Measurements from ENCODE around the gene F2RL1.
"Not testable (repeated sequence)": the region's sequence is repeated elsewhere in the genome, so short reads cannot be mapped to it uniquely, and the experiment has no call there.

The F2RL1 gene

GRCh38 chr5:76807296-76807695, 11.5 kb upstream of the F2RL1 start:
- no peak for DNase-seq (ENCODE audit: low spot score)

- DNase-seq (ENCODE audit: low spot score), result no peak
Observed at GRCh38 chr5:76808141-76808691, 10.6 kb upstream of the F2RL1 start.

- DNase-seq (ENCODE audit: low spot score), result no peak
Observed at GRCh38 chr5:76809141-76809540, 9.7 kb upstream of the F2RL1 start.

- DNase-seq (ENCODE audit: low spot score), result no peak
Observed at GRCh38 chr5:76810236-76810635, 8.6 kb upstream of the F2RL1 start.

GRCh38 chr5:76811214-76811613, 7.6 kb upstream of the F2RL1 start:
- DNase-seq (ENCODE audit: low spot score), result no peak

GRCh38 chr5:76812209-76812608, 6.6 kb upstream of the F2RL1 start:
- not testable (repeated sequence) for DNase-seq (ENCODE audit: low spot score)

- no peak for DNase-seq (ENCODE audit: low spot score)
Observed at GRCh38 chr5:76813982-76814562, 4.8 kb upstream of the F2RL1 start.

GRCh38 chr5:76816110-76816831, 2.6 kb upstream of the F2RL1 start:
- DNase-seq (ENCODE audit: low spot score), result no peak

- DNase-seq (ENCODE audit: low spot score), result no peak
Observed at GRCh38 chr5:76819851-76820525, 1.2 kb downstream of the F2RL1 start.

- no peak for DNase-seq (ENCODE audit: low spot score)
Observed at GRCh38 chr5:76820526-76820890, 1.7 kb downstream of the F2RL1 start.

- DNase-seq (ENCODE audit: low spot score), result no peak
Observed at GRCh38 chr5:76821136-76821535, 2.3 kb downstream of the F2RL1 start.

GRCh38 chr5:76822105-76822731, 3.4 kb downstream of the F2RL1 start:
- not testable (repeated sequence) for DNase-seq (ENCODE audit: low spot score)

- DNase-seq (ENCODE audit: low spot score), result not testable (repeated sequence)
Observed at GRCh38 chr5:76826416-76826815, 7.6 kb downstream of the F2RL1 start.

GRCh38 chr5:76831110-76831452, 12.3 kb downstream of the F2RL1 start:
- no peak for DNase-seq (ENCODE audit: low spot score)

GRCh38 chr5:76836181-76836580, 17.4 kb downstream of the F2RL1 start:
- DNase-seq (ENCODE audit: low spot score), result no peak

GRCh38 chr5:76836585-76836984, 17.8 kb downstream of the F2RL1 start:
- DNase-seq (ENCODE audit: low spot score), result no peak

- no peak for DNase-seq (ENCODE audit: low spot score)
Observed at GRCh38 chr5:76838481-76839261, 19.8 kb downstream of the F2RL1 start.

- no peak for DNase-seq (ENCODE audit: low spot score)
Observed at GRCh38 chr5:76841361-76841760, 22.5 kb downstream of the F2RL1 start.

GRCh38 chr5:76845890-76846289, 27.1 kb downstream of the F2RL1 start:
- no peak for DNase-seq (ENCODE audit: low spot score)

GRCh38 chr5:76849419-76850291, 30.8 kb downstream of the F2RL1 start, which contains the start of gene S100Z:
Gene S100Z (plus strand): TSS chr5:76850014. CDS start chr5:76875360, 25,346 bp downstream.
- DNase-seq (ENCODE audit: low spot score), result no peak
